OCI-LY7 (cell line): ENCODE results near the gene UNC50. TPM values are rescaled to one million over a fixed set of nuclear protein-coding genes. Genes with fewer than 3 reads are reported as not detected.

Experiments used
- BruUV-seq: library from RNA; stranded (reverse); fragments of 400-500 nt; replicated peaks from 2 replicates; lab custom pipeline; 2021; lab: Mats Ljungman, UMichigan
- CTCF ChIA-PET: fragments of 300-600 bp; sonication (Branson Sonifier 250); formaldehyde crosslinking; loops from one replicate; lab custom pipeline; 2022; ENCODE audit warnings: antibody characterized with exemption; ENCODE audit not compliant: unreplicated experiment; lab: Charles Lee
- POLR2A ChIA-PET: fragments of 300-600 bp; sonication (Branson Sonifier 250); formaldehyde crosslinking; loops from one replicate; lab custom pipeline; 2022; ENCODE audit warnings: antibody characterized with exemption; lab: Charles Lee
- DNase-seq: peaks from one replicate; pipeline ENCODE4 v3.0.0-alpha.2; 2015; ENCODE audit warnings: low spot score
- H2AFZ ChIP-seq: fragments of 200-600 bp; sonication (generic), shearing (Covaris generic); 2 replicates; pipeline ENCODE4 v1.6.1; 2014; ENCODE audit warnings: mild to moderate bottlenecking, antibody characterized with exemption, low read length, moderate library complexity
- H3K27ac ChIP-seq: fragments of 200-600 bp; sonication (generic); 2 replicates; pipeline ENCODE4 v1.5.1; 2014; ENCODE audit warnings: mixed run types, low read depth, mild to moderate bottlenecking, moderate library complexity, low read length, inconsistent platforms; ENCODE audit not compliant: poor library complexity, severe bottlenecking
- H3K36me3 ChIP-seq: fragments of 200-600 bp; sonication (generic); 2 replicates; pipeline ENCODE4 v1.6.1; 2014; ENCODE audit warnings: mild to moderate bottlenecking, antibody characterized with exemption, low read length, moderate library complexity, mixed read lengths; ENCODE audit not compliant: insufficient read depth
- H3K4me1 ChIP-seq: fragments of 200-600 bp; sonication (generic); 2 replicates; pipeline ENCODE4 v1.5.1; 2014; ENCODE audit warnings: mild to moderate bottlenecking, low read length; ENCODE audit not compliant: insufficient read depth, poor library complexity, severe bottlenecking
- H3K4me2 ChIP-seq: fragments of 200-600 bp; sonication (generic); 2 replicates; pipeline ENCODE4 v1.6.1; 2014; ENCODE audit warnings: mild to moderate bottlenecking, low read length
- H3K4me3 ChIP-seq: fragments of 200-600 bp; sonication (generic); 2 replicates; pipeline ENCODE4 v1.5.1; 2014; ENCODE audit warnings: mild to moderate bottlenecking, low read depth, low read length; ENCODE audit not compliant: poor library complexity, severe bottlenecking
- H3K79me2 ChIP-seq: fragments of 200-600 bp; sonication (generic); 2 replicates; pipeline ENCODE4 v1.6.1; 2016; ENCODE audit warnings: low read depth, mild to moderate bottlenecking, low read length, moderate library complexity, mixed read lengths; ENCODE audit not compliant: insufficient read depth
- H3K9me2 ChIP-seq: fragments of 200-600 bp; sonication (generic); 2 replicates; pipeline ENCODE4 v1.6.1; 2016; ENCODE audit warnings: mild to moderate bottlenecking, low read length, mixed read lengths; ENCODE audit not compliant: insufficient read depth
- H3K9me3 ChIP-seq: fragments of 200-600 bp; sonication (generic); 2 replicates; pipeline ENCODE4 v1.6.1; 2014; ENCODE audit warnings: mild to moderate bottlenecking, mixed run types, low read length, mixed read lengths
- H4K20me1 ChIP-seq: fragments of 200-600 bp; sonication (generic); 2 replicates; pipeline ENCODE4 v1.6.1; 2014; ENCODE audit warnings: mild to moderate bottlenecking, antibody characterized with exemption, low read length, moderate library complexity, mixed read lengths; ENCODE audit not compliant: insufficient read depth
- CTCF ChIP-seq: fragments of 200-600 bp; sonication (generic); conservative IDR thresholded peaks from 2 replicates; pipeline ENCODE4 v1.5.1; 2014; ENCODE audit warnings: mild to moderate bottlenecking, antibody characterized with exemption, low read length, moderate library complexity, mixed read lengths
- EZH2phosphoT487 ChIP-seq: fragments of 200-600 bp; sonication (generic); IDR thresholded peaks from 2 replicates; pipeline ENCODE4 v1.6.1; 2018; ENCODE audit warnings: low read depth, borderline replicate concordance, mild to moderate bottlenecking, mixed run types, antibody characterized with exemption, low read length, moderate library complexity, mixed read lengths
- intact Hi-C: fragments of 100-400 bp; cut with micrococcal nuclease; formaldehyde crosslinking; loops from one replicate; pipeline ENCODE4 v1.10.0; 2022; ENCODE audit not compliant: unreplicated experiment
- total RNA-seq, 2 experiments: library from RNA; depleted of rRNA in 1 of 2; stranded (reverse); fragments of >200 nt in 1 of 2; shearing (Covaris generic) in 1 of 2; gene quantifications; 2 replicates each; pipeline ENCODE4 v1.2.3, GENCODE V29; 2014 to 2022

UNC50 gene
- total RNA-seq, 2 experiments from 2014 or later, result 24.4 to 33.3 TPM

DNA sequence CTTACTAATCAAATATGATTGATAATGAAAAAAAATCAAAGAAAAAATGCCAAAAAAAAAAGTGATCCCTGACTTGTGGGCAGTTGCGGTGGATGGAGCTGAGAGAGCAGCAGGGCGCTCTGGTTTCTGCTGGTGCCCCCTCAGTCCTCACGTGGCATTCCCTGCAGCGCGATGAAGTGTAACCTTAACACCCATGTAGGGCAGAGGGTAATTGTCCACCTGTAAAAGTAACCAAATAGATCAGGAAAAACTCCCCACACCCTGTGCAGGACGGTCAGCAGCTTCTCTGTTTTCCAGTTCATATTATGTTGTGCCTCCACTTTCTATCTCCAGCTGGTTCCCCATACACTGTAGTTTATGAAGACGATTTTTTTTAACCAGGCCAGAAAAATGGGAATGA lies 25.1 kb upstream of the UNC50 start:
- intact Hi-C loops, result no loop called here

DNA sequence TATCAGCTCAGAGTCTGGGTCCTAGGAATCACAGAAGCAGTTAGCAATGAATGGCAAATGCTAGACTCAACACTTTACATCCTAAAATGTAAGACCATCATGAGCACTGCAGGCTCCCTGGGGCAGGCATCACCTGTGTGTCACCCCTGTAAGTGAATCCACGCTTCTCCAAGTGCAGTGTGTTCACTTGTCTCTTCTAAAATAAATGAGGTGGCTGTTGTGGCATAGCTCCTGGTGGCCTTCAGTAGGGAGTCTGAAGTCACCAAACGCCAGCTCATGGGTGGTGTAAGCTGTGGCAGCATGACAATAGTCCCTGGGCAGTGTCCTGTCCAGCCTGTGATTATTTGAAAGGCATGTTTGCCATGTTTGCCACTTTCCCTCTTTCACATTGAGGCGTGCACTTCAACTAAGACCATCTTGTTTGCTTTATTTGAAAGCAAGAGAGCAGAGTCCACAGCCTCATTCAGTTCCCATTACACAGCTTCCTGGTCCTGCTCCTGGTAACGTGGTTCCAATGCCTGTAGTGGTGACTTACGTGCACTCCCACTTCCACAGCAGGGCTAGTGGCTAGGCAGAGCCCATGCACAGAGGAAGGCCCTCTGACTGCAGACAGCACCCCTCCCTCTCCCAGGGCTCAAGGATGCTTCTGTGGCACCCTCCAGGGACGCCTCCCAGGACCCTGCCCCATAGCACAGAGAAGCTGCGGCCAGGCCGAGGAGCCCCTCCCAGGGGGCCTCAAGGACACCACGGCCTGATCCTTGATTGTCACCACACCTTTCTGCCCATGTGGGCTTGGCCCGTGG lies 24.4 kb upstream of the UNC50 start:
- Histone ChIP-seq H3K4me3 (no peak overlapping the region), H3K79me2 (no peaks in the 10 kb centered on the region), H3K36me3 (peaks cover 5% of the 10 kb centered on the region; the same call in 1 of the 2 replicates), H2AFZ (no peak overlapping the region), H4K20me1 (no peaks in the 10 kb centered on the region), H3K9me3 (no peaks in the 10 kb centered on the region), H3K4me2 (no peak overlapping the region), H3K4me1 (peaks cover 9% of the 10 kb centered on the region), H3K27ac (no peak overlapping the region), H3K9me2 (no peaks in the 10 kb centered on the region)
- intact Hi-C loops, result no loop called here
- ChIA-PET POLR2A (no interaction called here), CTCF (no interaction called here)
- no TSS peak for BruUV-seq
- DNase-seq, result no peak
- TF ChIP-seq CTCF (no peak), EZH2phosphoT487 (no peak)

More for the DNA sequence above, 25.1 kb upstream of the UNC50 start:
- POLR2A ChIA-PET, result no interaction called here
- Histone ChIP-seq H3K79me2 (no peaks in the 10 kb centered on the region), H3K4me3 (no peak overlapping the region), H3K9me2 (no peaks in the 10 kb centered on the region), H3K9me3 (no peaks in the 10 kb centered on the region), H3K36me3 (peaks cover 5% of the 10 kb centered on the region; the same call in 1 of the 2 replicates), H2AFZ (no peak overlapping the region), H3K4me2 (no peak overlapping the region), H3K4me1 (peaks cover 9% of the 10 kb centered on the region), H4K20me1 (no peaks in the 10 kb centered on the region), H3K27ac (no peak overlapping the region)
- TF ChIP-seq EZH2phosphoT487, result no peak
- TF ChIP-seq CTCF, result no peak
- CTCF ChIA-PET, result no interaction called here
- BruUV-seq, result no TSS peak
- no peak for DNase-seq

DNA sequence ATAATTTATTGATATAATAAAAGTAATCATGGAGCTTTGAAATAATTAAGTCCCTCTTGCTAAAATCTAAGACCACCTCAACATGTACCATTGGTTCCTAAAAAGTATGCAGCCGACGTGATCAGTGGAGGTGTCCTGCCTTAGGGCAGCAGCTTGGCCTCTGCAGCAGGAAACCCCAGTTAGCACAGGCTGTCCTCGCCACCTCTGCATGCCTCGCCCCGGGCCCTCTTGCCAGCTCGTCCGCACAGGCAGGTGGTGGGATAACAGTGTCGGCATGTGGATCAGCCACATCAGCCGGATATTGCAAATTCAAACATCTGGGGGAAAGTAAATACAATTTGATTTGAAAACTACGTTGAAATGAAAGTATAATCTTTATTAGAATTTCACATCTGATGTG lies 23.0 kb upstream of the UNC50 start:
- intact Hi-C loops, result no loop called here
- POLR2A ChIA-PET, result interaction anchor here (0.6 to 1.0 kb wide), 2 partner anchors 11 to 270 kb away, joined by 3 to 4 read pairs; no protein-coding TSS in a partner anchor
- H3K4me1 ChIP-seq, result peaks cover 9% of the 10 kb centered on the region
- H3K4me2 ChIP-seq, result no peak overlapping the region
- peaks cover 5% of the 10 kb centered on the region; the same call in 1 of the 2 replicates for H3K36me3 ChIP-seq
- no peaks in the 10 kb centered on the region for H3K9me2 ChIP-seq
- DNase-seq, result no peak
- H3K27ac ChIP-seq, result no peak overlapping the region
- H4K20me1 ChIP-seq, result no peaks in the 10 kb centered on the region
- no peak overlapping the region for H3K4me3 ChIP-seq
- TF ChIP-seq EZH2phosphoT487, result no peak
- TF ChIP-seq CTCF, result no peak
- no peak overlapping the region for H2AFZ ChIP-seq
- no peaks in the 10 kb centered on the region for H3K9me3 ChIP-seq
- BruUV-seq, result no TSS peak
- CTCF ChIA-PET, result no interaction called here
- H3K79me2 ChIP-seq, result no peaks in the 10 kb centered on the region
